ENCODE results near the gene UBASH3B. TPM values are rescaled to one million over a fixed set of nuclear protein-coding genes. Genes with fewer than 3 reads are reported as not detected.

UBASH3B gene
- total and polyA plus RNA-seq, 2 of the 13 experiments (the other 11 are each of a cell fraction or from before 2014, with no cell fraction given), result 4.4 to 7.6 TPM

GRCh38 chr11:122755409-122755808 lies 99.9 kb downstream of the UBASH3B start (continued):
- TF ChIP-seq ZNF710 (CRISPR knock-in tag; IDR thresholded peaks at IDR 0.05; ENCODE audit: borderline replicate concordance) (no peak), SKIL (CRISPR knock-in tag; IDR thresholded peaks at IDR 0.05; ENCODE audit: borderline replicate concordance) (no peak), SOX6 (IDR thresholded peaks at IDR 0.05) (no peak), SOX6 (CRISPR knock-in tag; IDR thresholded peaks at IDR 0.05) (no peak), CERS6 (CRISPR knock-in tag; IDR thresholded peaks at IDR 0.05) (no peak), POGZ (CRISPR knock-in tag; IDR thresholded peaks at IDR 0.05) (no peak)

- Histone ChIP-seq H3K27me3 (ENCODE audit: control insufficient read depth in 1 of 2, insufficient read depth in 2 of 2, low read length in 2 of 2) (no peaks in the 10 kb centered on the region), H3K36me3 (replicated peaks in 1 of 2; ENCODE audit: control insufficient read depth in 1 of 2, insufficient read depth in 2 of 2, low read length in 2 of 2) (no peaks in the 10 kb centered on the region), H3K4me2 (ENCODE audit: low read depth, low read length) (no peak overlapping the region), H3K4me1 (ENCODE audit: insufficient read depth, low read length) (no peaks in the 10 kb centered on the region), H3K27ac (ENCODE audit: extremely low read length, insufficient read depth, low read length) (no peak overlapping the region), H4K20me1 (ENCODE audit: insufficient read depth, low read length) (no peaks in the 10 kb centered on the region), H2AFZ (ENCODE audit: low read length) (no peak overlapping the region), H3K79me2 (ENCODE audit: insufficient read depth, low read length) (no peaks in the 10 kb centered on the region), H3K9ac (ENCODE audit: insufficient read depth, low read depth, low read length) (no peak overlapping the region), H3K9me3 (ENCODE audit: low read length) (no peaks in the 10 kb centered on the region), H3K4me3 (replicated peaks in 1 of 3; ENCODE audit: insufficient read depth in 1 of 3, low read depth in 2 of 3, low read length in 3 of 3) (no peak overlapping the region)
- FAIRE-seq (no peak), DNase-seq (ENCODE audit: low spot score) (no peak), ATAC-seq (no peak)
- intact Hi-C loops (cut with micrococcal nuclease; ENCODE audit: unreplicated experiment) (loop anchor here (2.0 kb wide), 1 partner anchor 25 kb away; no protein-coding TSS in a partner anchor), in situ Hi-C loops (cut with HindIII; ENCODE audit: extremely low pct_ligation_motif_present, low pct_unique_long_range_greater_than_20kb) (no loop called here)
- WGBS (ENCODE audit: low lambda C conversion rate), result 91% methylated on average over 5 of the region's 5 CpGs
- no TSS peak for BruUV-seq (replicated peaks)
- no peak for TF ChIP-seq ZNF382 (CRISPR knock-in tag; IDR thresholded peaks at IDR 0.05; ENCODE audit: borderline replicate concordance)
- TF ChIP-seq KDM4B (CRISPR knock-in tag; IDR thresholded peaks at IDR 0.05), result no peak
- TF ChIP-seq ZNF230 (CRISPR knock-in tag; IDR thresholded peaks at IDR 0.05), result no peak
- no peak for TF ChIP-seq ZBTB14 (CRISPR knock-in tag; IDR thresholded peaks at IDR 0.05)
- TF ChIP-seq POLR2A (IDR thresholded peaks at IDR 0.05; ENCODE audit: insufficient read depth in 1 of 2, low read depth in 2 of 2, low read length in 2 of 2), result no peak
- TF ChIP-seq MEF2D (CRISPR knock-in tag; IDR thresholded peaks at IDR 0.05), result no peak
- no peak for TF ChIP-seq STAT5B (CRISPR knock-in tag; IDR thresholded peaks at IDR 0.05)
- TF ChIP-seq ZNF644 (CRISPR knock-in tag; IDR thresholded peaks at IDR 0.05; ENCODE audit: low read depth), result no peak
- no peak for TF ChIP-seq FOXA1 (IDR thresholded peaks at IDR 0.05)
- TF ChIP-seq FOXA1 (CRISPR knock-in tag; IDR thresholded peaks at IDR 0.05), result no peak
- TF ChIP-seq MXD4 (CRISPR knock-in tag; IDR thresholded peaks at IDR 0.05), result no peak
- no peak for TF ChIP-seq SKIL (CRISPR knock-in tag; IDR thresholded peaks at IDR 0.05; ENCODE audit: borderline replicate concordance)
- ChIA-PET CTCF (ENCODE audit: low intra/inter-chr PET ratio, low total read pairs) (interaction anchor here (2.6 kb wide), 2 partner anchors 123 to 127 kb away, joined by 9 to 25 read pairs; no protein-coding TSS in a partner anchor), POLR2A (no interaction called here)
Observed at GRCh38 chr11:122755941-122756340, 100.4 kb downstream of the UBASH3B start.

All from HepG2 (cell line).